CD8-positive, alpha-beta memory T cell (primary cell): ENCODE results near the gene AGAP1. TPM values are rescaled to one million over a fixed set of nuclear protein-coding genes. Genes with fewer than 3 reads are reported as not detected.

Experiments
- CTCF ChIA-PET: fragments of 350-600 bp; sonication (Branson Sonifier 250); formaldehyde crosslinking; loops from one replicate; lab custom pipeline; 2021; ENCODE audit warnings: antibody characterized with exemption; lab: Charles Lee
- POLR2A ChIA-PET: fragments of 350-600 bp; sonication (Branson Sonifier 250); formaldehyde crosslinking; loops from one replicate; lab custom pipeline; 2021; ENCODE audit warnings: antibody characterized with exemption; lab: Charles Lee
- DNase-seq, 5 donors: peaks; one replicate each; pipeline versions ENCODE4 v3.0.0 to v3.0.0-alpha.2; 2020 to 2022; ENCODE audit warnings: mixed read lengths in 1 of 5
- H3K27ac ChIP-seq: one replicate; pipeline ENCODE4 v1.7.0; 2013; ENCODE audit warnings: low read depth, mild to moderate bottlenecking, low read length, moderate library complexity
- H3K27me3 ChIP-seq: 2 replicates; pipeline ENCODE4 v1.7.0; 2013; ENCODE audit warnings: low read length, mild to moderate bottlenecking; ENCODE audit not compliant: insufficient read depth, poor library complexity, severe bottlenecking
- H3K36me3 ChIP-seq: 2 replicates; pipeline ENCODE4 v1.7.0; 2013; ENCODE audit warnings: mild to moderate bottlenecking, low read length, moderate library complexity; ENCODE audit not compliant: insufficient read depth
- H3K4me1 ChIP-seq: 2 replicates; pipeline ENCODE4 v1.7.0; 2013; ENCODE audit warnings: mild to moderate bottlenecking, low read length, moderate library complexity; ENCODE audit not compliant: insufficient read depth
- H3K4me3 ChIP-seq: 2 replicates; pipeline ENCODE4 v1.7.0; 2013; ENCODE audit warnings: mild to moderate bottlenecking, low read length
- H3K9me3 ChIP-seq: 2 replicates; pipeline ENCODE4 v1.7.0; 2013; ENCODE audit warnings: mild to moderate bottlenecking, low read length
- H3K27ac Mint-ChIP-seq, 8 donors: one replicate each; pipeline ENCODE4 v1.8.0; 2020 to 2021; ENCODE audit warnings: mixed read lengths in 8 of 8, mild to moderate bottlenecking in 6 of 8, inconsistent platforms in 3 of 8, moderate library complexity in 3 of 8
- H3K27me3 Mint-ChIP-seq, 2 donors: one replicate each; pipeline ENCODE4 v1.8.0; 2020 to 2021; ENCODE audit warnings: mixed read lengths in 2 of 2, mild to moderate bottlenecking in 1 of 2, moderate library complexity in 1 of 2
- H3K36me3 Mint-ChIP-seq, 3 donors: one replicate each; pipeline ENCODE4 v1.8.0; 2020 to 2021; ENCODE audit warnings: mixed read lengths in 3 of 3, inconsistent platforms in 1 of 3, mild to moderate bottlenecking in 1 of 3
- H3K4me1 Mint-ChIP-seq, 3 donors: one replicate each; pipeline ENCODE4 v1.8.0; 2020 to 2021; ENCODE audit warnings: mixed read lengths in 3 of 3, inconsistent platforms in 1 of 3, mild to moderate bottlenecking in 1 of 3
- H3K4me3 Mint-ChIP-seq, 7 donors: one replicate each; pipeline ENCODE4 v1.8.0; 2020 to 2021; ENCODE audit warnings: mixed read lengths in 7 of 7, mild to moderate bottlenecking in 6 of 7, moderate library complexity in 4 of 7, inconsistent platforms in 2 of 7
- H3K9me3 Mint-ChIP-seq, 5 donors: one replicate each; pipeline ENCODE4 v1.8.0; 2020 to 2022; ENCODE audit warnings: mixed read lengths in 5 of 5, mild to moderate bottlenecking in 3 of 5, moderate library complexity in 2 of 5, inconsistent platforms in 1 of 5
- polyA plus RNA-seq: library from polyadenylated mRNA; unstranded; fragments of 300-500 nt; fragmentation: Illumina TruSeq; gene quantifications from one replicate; pipeline ENCODE4 v1.2.3, GENCODE V29; 2021
- total RNA-seq, 2 experiments: library from RNA; stranded (reverse); gene quantifications; one replicate each; pipeline ENCODE4 v1.2.3, GENCODE V29; 2021

Gene AGAP1
- total and polyA plus RNA-seq, 3 experiments from 2014 or later = 1.2 to 3.3 (median 2.7) TPM

DNA sequence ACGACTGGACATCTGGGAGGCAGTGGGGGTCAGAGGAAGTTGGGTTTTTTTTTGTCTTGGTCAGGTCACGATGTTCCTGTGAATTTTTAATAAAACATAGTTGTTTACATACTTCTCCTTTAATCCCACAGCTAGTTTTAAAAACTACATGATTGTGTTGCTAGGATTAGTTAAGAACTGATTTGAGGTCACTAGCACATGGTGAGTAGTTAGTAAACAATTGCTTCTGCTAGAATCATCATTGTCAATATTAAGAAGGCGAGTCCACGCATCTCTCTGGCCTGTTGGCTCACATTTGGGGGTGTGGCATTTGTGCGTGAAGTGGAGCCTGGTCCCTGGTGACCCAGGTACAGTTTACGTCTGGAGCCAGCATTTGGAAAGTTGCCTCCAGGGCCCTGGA, 59.4 kb downstream of the AGAP1 start:
- H3K9me3 Mint-ChIP-seq = no peaks in the 10 kb centered on the region
- ChIA-PET CTCF (no interaction called here), POLR2A (no interaction called here)
- H3K4me1 ChIP-seq = no peaks in the 10 kb centered on the region
- H3K27me3 Mint-ChIP-seq = peaks cover 14% of the 10 kb centered on the region in 2 donors
- H3K27ac ChIP-seq = no peak overlapping the region
- DNase-seq = no peak
- no peak overlapping the region for H3K4me3 ChIP-seq
- H3K36me3 ChIP-seq = no peaks in the 10 kb centered on the region
- H3K4me1 Mint-ChIP-seq = peaks cover 0 to 9% (median 7%) of the 10 kb centered on the region in 3 donors
- no peak overlapping the region for H3K4me3 Mint-ChIP-seq
- no peaks in the 10 kb centered on the region for H3K9me3 ChIP-seq
- no peaks in the 10 kb centered on the region for H3K27me3 ChIP-seq
- H3K27ac Mint-ChIP-seq = no peak overlapping the region
- H3K36me3 Mint-ChIP-seq = no peaks in the 10 kb centered on the region

DNA sequence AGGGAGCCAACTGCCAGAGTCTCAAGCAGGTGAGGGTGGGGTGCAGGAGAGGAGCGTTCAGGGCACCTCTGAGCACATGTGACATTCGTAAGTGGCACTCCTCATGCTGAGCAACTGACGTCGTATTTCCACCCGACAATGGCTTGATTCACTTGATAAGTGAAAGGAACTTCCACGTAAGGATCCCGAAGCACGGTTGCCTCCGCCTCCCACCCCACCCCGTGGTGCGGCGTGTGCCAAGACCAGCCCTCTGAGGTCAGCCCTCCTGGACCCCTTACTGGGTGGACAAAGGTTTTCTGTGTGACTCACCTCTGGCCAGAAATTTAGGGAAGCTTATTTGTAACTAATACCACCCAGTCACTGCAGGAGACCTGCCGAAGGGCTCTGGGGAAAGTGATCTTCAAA, 59.9 kb downstream of the AGAP1 start:
- CTCF ChIA-PET = no interaction called here
- no peaks in the 10 kb centered on the region for H3K9me3 ChIP-seq
- H3K36me3 Mint-ChIP-seq = no peaks in the 10 kb centered on the region

DNA sequence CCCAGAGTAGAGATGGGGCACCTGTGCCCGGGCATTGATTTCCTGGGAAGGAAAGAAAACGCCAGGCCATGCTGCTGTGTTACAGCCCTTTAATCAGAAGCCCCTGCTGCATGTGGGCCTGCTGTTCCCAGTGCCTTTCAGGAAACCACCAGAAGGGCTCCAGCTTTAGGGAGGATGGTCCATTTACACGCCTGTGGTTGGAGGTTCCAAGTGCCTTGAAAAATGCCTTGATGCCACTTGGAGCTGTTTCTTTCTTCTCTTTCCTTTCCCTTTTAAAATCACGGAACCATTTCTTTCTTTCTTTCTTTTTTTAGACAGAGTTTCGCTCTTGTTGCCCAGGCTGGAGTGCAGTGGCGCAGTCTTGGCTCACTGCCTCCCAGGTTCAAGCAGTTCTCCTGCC, 60.5 kb downstream of the AGAP1 start:
- Histone ChIP-seq H3K4me3 (no peak overlapping the region), H3K27ac (no peak overlapping the region), H3K4me1 (no peaks in the 10 kb centered on the region), H3K9me3 (no peaks in the 10 kb centered on the region), H3K27me3 (no peaks in the 10 kb centered on the region), H3K36me3 (no peaks in the 10 kb centered on the region)
- H3K4me1 Mint-ChIP-seq = peaks cover 0 to 9% (median 9%) of the 10 kb centered on the region in 3 donors
- H3K36me3 Mint-ChIP-seq = no peaks in the 10 kb centered on the region
- no peak overlapping the region for H3K4me3 Mint-ChIP-seq
- DNase-seq = no peak
- H3K27me3 Mint-ChIP-seq = peaks cover 14% of the 10 kb centered on the region in 2 donors
- no peaks in the 10 kb centered on the region for H3K9me3 Mint-ChIP-seq
- H3K27ac Mint-ChIP-seq = no peak overlapping the region
- POLR2A ChIA-PET = no interaction called here
- CTCF ChIA-PET = no interaction called here

More for the DNA sequence above, 59.9 kb downstream of the AGAP1 start:
- Histone ChIP-seq H3K27ac (no peak overlapping the region), H3K27me3 (no peaks in the 10 kb centered on the region), H3K4me1 (no peaks in the 10 kb centered on the region), H3K36me3 (no peaks in the 10 kb centered on the region), H3K4me3 (no peak overlapping the region)
- POLR2A ChIA-PET = no interaction called here
- H3K27me3 Mint-ChIP-seq = peaks cover 14% of the 10 kb centered on the region in 2 donors
- no peak overlapping the region for H3K4me3 Mint-ChIP-seq
- H3K9me3 Mint-ChIP-seq = no peaks in the 10 kb centered on the region
- H3K27ac Mint-ChIP-seq = peak overlapping the region in 1 of 8 donors; percentile 29
- no peak for DNase-seq
- peaks cover 0 to 9% (median 7%) of the 10 kb centered on the region in 3 donors for H3K4me1 Mint-ChIP-seq

DNA sequence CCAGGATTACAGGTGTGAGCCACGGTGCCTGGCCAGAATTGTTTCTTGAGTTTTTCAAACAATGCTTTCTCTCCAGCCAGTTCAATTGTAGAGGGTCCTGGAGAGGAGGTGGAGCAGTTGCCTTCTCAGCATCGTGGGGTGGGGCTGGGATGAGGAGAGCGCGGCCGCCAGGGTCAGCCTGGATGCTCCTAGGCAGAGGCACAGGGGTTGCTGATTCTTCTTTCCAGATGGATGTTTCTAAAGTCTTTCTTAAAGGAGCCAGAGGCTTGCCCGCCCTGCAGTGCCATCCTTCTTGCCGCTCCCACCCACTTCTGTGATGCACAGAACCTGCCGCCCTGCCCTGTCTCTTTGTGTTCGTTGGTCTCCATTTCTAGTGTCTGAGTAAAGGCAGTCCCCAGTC, 61.1 kb downstream of the AGAP1 start:
- Histone ChIP-seq H3K4me3 (no peak overlapping the region), H3K4me1 (no peaks in the 10 kb centered on the region), H3K27me3 (no peaks in the 10 kb centered on the region), H3K9me3 (no peaks in the 10 kb centered on the region), H3K36me3 (no peaks in the 10 kb centered on the region), H3K27ac (no peak overlapping the region)
- H3K27me3 Mint-ChIP-seq = peaks cover 8 to 12% of the 10 kb centered on the region in 2 donors
- no peaks in the 10 kb centered on the region for H3K9me3 Mint-ChIP-seq
- no peaks in the 10 kb centered on the region for H3K36me3 Mint-ChIP-seq
- DNase-seq = no peak
- H3K27ac Mint-ChIP-seq = no peak overlapping the region
- CTCF ChIA-PET = no interaction called here
- peaks cover 0 to 10% (median 6%) of the 10 kb centered on the region in 3 donors for H3K4me1 Mint-ChIP-seq
- POLR2A ChIA-PET = no interaction called here
- no peak overlapping the region for H3K4me3 Mint-ChIP-seq

GRCh38 chr2:235555371-235555770, 61.5 kb downstream of the AGAP1 start:
- H3K27ac ChIP-seq = no peak overlapping the region
- H3K36me3 ChIP-seq = no peaks in the 10 kb centered on the region
- Mint-ChIP-seq H3K27ac (no peak overlapping the region), H3K36me3 (no peaks in the 10 kb centered on the region), H3K4me1 (peaks cover 0 to 12% (median 6%) of the 10 kb centered on the region in 3 donors), H3K27me3 (peaks cover 6 to 10% of the 10 kb centered on the region in 2 donors), H3K4me3 (no peak overlapping the region), H3K9me3 (no peaks in the 10 kb centered on the region)
- POLR2A ChIA-PET = no interaction called here
- no peak overlapping the region for H3K4me3 ChIP-seq
- no peaks in the 10 kb centered on the region for H3K27me3 ChIP-seq
- DNase-seq = no peak
- no peaks in the 10 kb centered on the region for H3K9me3 ChIP-seq
- no peaks in the 10 kb centered on the region for H3K4me1 ChIP-seq
- CTCF ChIA-PET = no interaction called here

GRCh38 chr2:235556086-235556485, 62.2 kb downstream of the AGAP1 start:
- Histone ChIP-seq H3K4me3 (no peak overlapping the region), H3K36me3 (no peaks in the 10 kb centered on the region), H3K4me1 (no peaks in the 10 kb centered on the region), H3K9me3 (no peaks in the 10 kb centered on the region), H3K27ac (no peak overlapping the region), H3K27me3 (no peaks in the 10 kb centered on the region)
- Mint-ChIP-seq H3K27ac (no peak overlapping the region), H3K9me3 (no peaks in the 10 kb centered on the region), H3K27me3 (peaks cover 6 to 10% of the 10 kb centered on the region in 2 donors), H3K36me3 (no peaks in the 10 kb centered on the region), H3K4me1 (peaks cover 0 to 13% (median 6%) of the 10 kb centered on the region in 3 donors), H3K4me3 (no peak overlapping the region)
- ChIA-PET CTCF (no interaction called here), POLR2A (no interaction called here)
- no peak for DNase-seq

- no peaks in the 10 kb centered on the region for H3K4me1 ChIP-seq
- DNase-seq = no peak
- Mint-ChIP-seq H3K27ac (no peak overlapping the region), H3K27me3 (peaks cover 6 to 13% of the 10 kb centered on the region in 2 donors), H3K36me3 (no peaks in the 10 kb centered on the region), H3K4me3 (no peak overlapping the region), H3K9me3 (no peaks in the 10 kb centered on the region), H3K4me1 (peaks cover 0 to 13% (median 4%) of the 10 kb centered on the region in 3 donors)
- no peaks in the 10 kb centered on the region for H3K27me3 ChIP-seq
- H3K4me3 ChIP-seq = no peak overlapping the region
- no peaks in the 10 kb centered on the region for H3K9me3 ChIP-seq
- H3K36me3 ChIP-seq = no peaks in the 10 kb centered on the region
- ChIA-PET CTCF (no interaction called here), POLR2A (no interaction called here)
- no peak overlapping the region for H3K27ac ChIP-seq
Measured at GRCh38 chr2:235556901-235557300, 63.1 kb downstream of the AGAP1 start.

DNA sequence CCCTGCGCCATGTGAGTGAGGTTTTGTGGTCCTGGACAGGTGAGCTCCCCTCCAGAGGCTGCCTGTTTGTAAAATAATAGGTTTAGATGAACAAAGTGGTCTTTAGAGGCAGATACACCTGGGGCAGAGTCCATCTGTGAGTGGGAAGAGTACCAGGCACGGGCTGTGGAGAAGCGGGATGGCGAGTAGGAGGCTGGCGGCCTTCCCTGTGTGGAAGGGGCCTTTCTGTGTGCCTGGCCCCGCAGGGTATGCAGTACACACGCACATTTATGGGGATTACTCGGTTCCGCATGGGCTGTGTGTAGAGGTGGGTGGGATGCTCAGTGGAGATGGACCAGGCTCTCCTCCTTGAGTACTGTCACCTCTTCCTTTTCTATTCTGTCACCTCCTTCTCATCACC, 64.1 kb downstream of the AGAP1 start:
- Mint-ChIP-seq H3K27me3 (peaks cover 4 to 12% of the 10 kb centered on the region in 2 donors), H3K4me1 (peaks cover 0 to 10% (median 0%) of the 10 kb centered on the region in 3 donors), H3K36me3 (no peaks in the 10 kb centered on the region), H3K9me3 (no peaks in the 10 kb centered on the region), H3K27ac (no peak overlapping the region), H3K4me3 (no peak overlapping the region)
- no peaks in the 10 kb centered on the region for H3K4me1 ChIP-seq
- ChIA-PET CTCF (no interaction called here), POLR2A (no interaction called here)
- H3K27me3 ChIP-seq = no peaks in the 10 kb centered on the region
- no peaks in the 10 kb centered on the region for H3K9me3 ChIP-seq
- no peak for DNase-seq
- H3K36me3 ChIP-seq = no peaks in the 10 kb centered on the region
- H3K4me3 ChIP-seq = no peak overlapping the region
- no peak overlapping the region for H3K27ac ChIP-seq

GRCh38 chr2:235558572-235558971, 64.7 kb downstream of the AGAP1 start:
- no peak overlapping the region for H3K4me3 ChIP-seq
- H3K27ac ChIP-seq = no peak overlapping the region
- no peak overlapping the region for H3K27ac Mint-ChIP-seq
- no peaks in the 10 kb centered on the region for H3K36me3 ChIP-seq
- no peaks in the 10 kb centered on the region for H3K9me3 ChIP-seq
- H3K27me3 Mint-ChIP-seq = peaks cover 2 to 9% of the 10 kb centered on the region in 2 donors
- H3K27me3 ChIP-seq = no peaks in the 10 kb centered on the region
- no peak overlapping the region for H3K4me3 Mint-ChIP-seq
- POLR2A ChIA-PET = no interaction called here
- H3K4me1 Mint-ChIP-seq = peaks cover 2 to 11% (median 6%) of the 10 kb centered on the region in 3 donors
- DNase-seq = no peak
- H3K4me1 ChIP-seq = no peaks in the 10 kb centered on the region
- no peaks in the 10 kb centered on the region for H3K9me3 Mint-ChIP-seq
- H3K36me3 Mint-ChIP-seq = no peaks in the 10 kb centered on the region
- CTCF ChIA-PET = no interaction called here
